HUES64 (cell line): ENCODE measurements around the gene LRRC14B.

ENCODE experiments used
- H3K27ac ChIP-seq: 2 replicates; pipeline ENCODE4 v1.7.0; 2013; ENCODE audit warnings: low read depth, low read length, inconsistent platforms
- H3K27me3 ChIP-seq: 2 replicates; pipeline ENCODE4 v1.6.1; 2013; ENCODE audit warnings: mild to moderate bottlenecking, low read length; ENCODE audit not compliant: insufficient read depth
- H3K36me3 ChIP-seq: 2 replicates; pipeline ENCODE4 v1.6.1; 2013; ENCODE audit warnings: mild to moderate bottlenecking, low read length; ENCODE audit not compliant: insufficient read depth
- H3K4me1 ChIP-seq: 2 replicates; pipeline ENCODE4 v1.6.1; 2013; ENCODE audit warnings: mild to moderate bottlenecking, low read length, moderate library complexity; ENCODE audit not compliant: insufficient read depth
- H3K4me3 ChIP-seq: 2 replicates; pipeline ENCODE4 v1.5.1; 2013; ENCODE audit warnings: mild to moderate bottlenecking, low read length, moderate library complexity
- H3K9ac ChIP-seq: 2 replicates; pipeline ENCODE4 v1.6.1; 2013; ENCODE audit warnings: mild to moderate bottlenecking, low read depth, low read length
- H3K9me3 ChIP-seq: 2 replicates; pipeline ENCODE4 v1.6.1; 2013; ENCODE audit warnings: low read depth, low read length; ENCODE audit not compliant: insufficient read depth
- WGBS: fragments of 150-250, 120-280 bp; methylation state at CpG from one replicate; pipeline ENCODE4 v1.1.7; 2013; ENCODE audit warnings: missing lambda C conversion rate; 5-methylcytosine and 5-hydroxymethylcytosine counted together

The LRRC14B gene

GRCh38 chr5:167982-168660, 23.2 kb upstream of the LRRC14B start:
- no peak overlapping the region for H3K27ac ChIP-seq
- no peaks in the 10 kb centered on the region for H3K4me1 ChIP-seq
- H3K4me3 ChIP-seq: no peak overlapping the region
- H3K9me3 ChIP-seq: no peaks in the 10 kb centered on the region
- no peak overlapping the region for H3K9ac ChIP-seq
- H3K36me3 ChIP-seq: peaks cover 39% of the 10 kb centered on the region
- 93% methylated on average over 18 of the region's 18 CpGs for WGBS
- H3K27me3 ChIP-seq: no peaks in the 10 kb centered on the region

GRCh38 chr5:169071-169727, 22.1 kb upstream of the LRRC14B start:
- Histone ChIP-seq H3K9me3 (no peaks in the 10 kb centered on the region), H3K4me1 (no peaks in the 10 kb centered on the region), H3K27me3 (no peaks in the 10 kb centered on the region), H3K36me3 (peaks cover 38% of the 10 kb centered on the region), H3K9ac (no peak overlapping the region), H3K4me3 (no peak overlapping the region), H3K27ac (no peak overlapping the region)
- 91% methylated on average over 32 of the region's 32 CpGs for WGBS

- H3K9me3 ChIP-seq: no peaks in the 10 kb centered on the region
- H3K27ac ChIP-seq: no peak overlapping the region
- no peaks in the 10 kb centered on the region for H3K27me3 ChIP-seq
- no peak overlapping the region for H3K4me3 ChIP-seq
- H3K9ac ChIP-seq: no peak overlapping the region
- H3K36me3 ChIP-seq: peaks cover 38% of the 10 kb centered on the region
- H3K4me1 ChIP-seq: no peaks in the 10 kb centered on the region
- 95% methylated on average over 12 of the region's 12 CpGs for WGBS
Observed at GRCh38 chr5:169728-170094, 21.6 kb upstream of the LRRC14B start.

DNA sequence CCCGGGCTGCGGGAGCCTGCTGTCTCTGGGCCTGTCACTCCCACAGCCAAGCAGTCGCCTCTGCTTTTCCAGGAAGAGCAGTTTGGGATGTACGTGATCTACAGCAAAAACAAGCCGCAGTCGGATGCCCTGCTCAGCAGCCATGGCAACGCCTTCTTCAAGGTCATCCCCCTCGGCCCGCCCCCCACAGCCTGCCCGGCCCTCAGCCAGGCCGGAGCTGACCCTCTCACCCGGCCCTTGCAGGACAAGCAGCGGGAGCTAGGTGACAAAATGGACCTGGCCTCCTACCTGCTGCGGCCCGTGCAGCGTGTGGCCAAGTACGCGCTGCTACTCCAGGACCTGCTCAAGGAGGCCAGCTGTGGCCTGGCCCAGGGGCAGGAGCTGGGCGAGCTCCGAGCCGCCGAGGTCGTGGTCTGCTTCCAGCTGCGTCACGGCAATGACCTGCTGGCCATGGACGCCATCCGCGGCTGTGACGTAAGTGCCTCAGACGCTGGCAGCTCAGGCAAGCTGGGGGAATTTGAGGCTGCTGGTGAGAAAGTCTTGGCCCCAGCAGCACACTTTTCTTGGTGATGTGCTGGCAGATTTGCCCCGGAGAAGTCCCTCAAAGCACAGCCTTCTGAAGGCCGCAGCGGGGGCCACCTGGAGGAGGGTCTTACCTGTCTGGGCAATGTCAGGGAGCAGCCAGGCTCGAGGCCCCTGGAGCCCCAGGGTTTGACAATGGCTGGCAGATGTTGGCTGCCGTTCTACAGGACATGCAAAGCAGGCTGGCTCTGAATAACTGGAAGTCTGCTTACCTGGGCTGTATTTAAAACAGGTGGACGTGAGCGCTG, 20.1 kb upstream of the LRRC14B start:
- Histone ChIP-seq H3K9ac (no peak overlapping the region), H3K4me1 (no peaks in the 10 kb centered on the region), H3K9me3 (no peaks in the 10 kb centered on the region), H3K36me3 (peaks cover 38% of the 10 kb centered on the region), H3K27me3 (no peaks in the 10 kb centered on the region), H3K27ac (no peak overlapping the region), H3K4me3 (no peak overlapping the region)
- WGBS: 95% methylated on average over 37 of the region's 37 CpGs

DNA sequence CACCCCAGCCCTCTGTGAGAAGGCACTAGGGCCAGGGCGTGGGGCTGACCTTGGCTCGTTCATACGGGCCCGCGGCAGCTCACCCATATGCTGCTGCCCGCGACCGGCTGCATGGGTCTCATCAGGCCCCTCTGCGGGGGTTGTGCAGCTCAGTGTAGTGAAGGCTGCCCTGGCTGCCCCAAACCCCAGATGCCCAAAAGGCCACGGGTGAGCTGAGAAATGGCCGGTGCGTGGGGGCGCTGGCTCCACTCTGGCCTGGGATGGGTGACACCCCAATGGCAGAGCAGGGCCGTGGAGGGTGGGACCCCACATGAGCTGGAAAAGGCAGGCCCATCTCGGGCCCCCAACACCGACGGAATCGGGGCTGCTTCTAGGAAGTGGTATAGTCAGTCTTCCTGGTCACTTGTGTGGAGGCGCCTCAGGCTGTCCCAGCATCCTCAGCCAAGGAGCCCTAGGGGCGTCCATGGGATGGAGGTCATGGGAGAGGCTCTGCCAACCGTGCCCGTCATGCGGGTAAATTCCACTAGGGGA, 19.4 kb upstream of the LRRC14B start:
- H3K9me3 ChIP-seq: no peaks in the 10 kb centered on the region
- H3K9ac ChIP-seq: no peak overlapping the region
- H3K27ac ChIP-seq: no peak overlapping the region
- H3K4me3 ChIP-seq: no peak overlapping the region
- H3K36me3 ChIP-seq: peaks cover 38% of the 10 kb centered on the region
- 91% methylated on average over 23 of the region's 23 CpGs for WGBS
- no peaks in the 10 kb centered on the region for H3K27me3 ChIP-seq
- no peaks in the 10 kb centered on the region for H3K4me1 ChIP-seq

DNA sequence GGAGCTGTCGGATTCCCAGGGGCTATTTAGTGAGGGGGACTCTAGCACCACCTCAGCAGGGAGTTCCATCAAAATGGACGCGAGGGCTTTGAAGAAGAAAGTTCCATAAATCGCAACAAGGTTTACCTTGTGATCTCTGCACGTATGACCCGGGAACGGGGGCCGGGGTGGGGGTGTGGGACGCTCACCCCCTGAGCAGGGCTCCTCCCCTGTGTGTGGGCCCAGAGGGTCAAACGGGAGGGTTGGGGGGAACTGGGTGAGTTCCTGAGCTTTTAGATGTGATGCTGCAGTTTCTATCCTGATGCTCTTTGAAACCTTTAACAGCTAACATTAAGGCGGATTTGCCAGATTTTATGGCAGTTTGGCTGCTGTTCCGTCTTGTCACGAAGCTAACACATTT, 18.9 kb upstream of the LRRC14B start:
- 87% methylated on average over 13 of the region's 13 CpGs for WGBS
- Histone ChIP-seq H3K4me3 (no peak overlapping the region), H3K27ac (no peak overlapping the region), H3K27me3 (no peaks in the 10 kb centered on the region), H3K36me3 (peaks cover 38% of the 10 kb centered on the region), H3K4me1 (no peaks in the 10 kb centered on the region), H3K9me3 (no peaks in the 10 kb centered on the region), H3K9ac (no peak overlapping the region)

- no peak overlapping the region for H3K27ac ChIP-seq
- H3K4me1 ChIP-seq: no peaks in the 10 kb centered on the region
- no peaks in the 10 kb centered on the region for H3K27me3 ChIP-seq
- peaks cover 38% of the 10 kb centered on the region for H3K36me3 ChIP-seq
- no peak overlapping the region for H3K4me3 ChIP-seq
- no peaks in the 10 kb centered on the region for H3K9me3 ChIP-seq
- 83% methylated on average over 17 of the region's 17 CpGs for WGBS
- H3K9ac ChIP-seq: no peak overlapping the region
Observed at GRCh38 chr5:172841-173251, 18.4 kb upstream of the LRRC14B start.

DNA sequence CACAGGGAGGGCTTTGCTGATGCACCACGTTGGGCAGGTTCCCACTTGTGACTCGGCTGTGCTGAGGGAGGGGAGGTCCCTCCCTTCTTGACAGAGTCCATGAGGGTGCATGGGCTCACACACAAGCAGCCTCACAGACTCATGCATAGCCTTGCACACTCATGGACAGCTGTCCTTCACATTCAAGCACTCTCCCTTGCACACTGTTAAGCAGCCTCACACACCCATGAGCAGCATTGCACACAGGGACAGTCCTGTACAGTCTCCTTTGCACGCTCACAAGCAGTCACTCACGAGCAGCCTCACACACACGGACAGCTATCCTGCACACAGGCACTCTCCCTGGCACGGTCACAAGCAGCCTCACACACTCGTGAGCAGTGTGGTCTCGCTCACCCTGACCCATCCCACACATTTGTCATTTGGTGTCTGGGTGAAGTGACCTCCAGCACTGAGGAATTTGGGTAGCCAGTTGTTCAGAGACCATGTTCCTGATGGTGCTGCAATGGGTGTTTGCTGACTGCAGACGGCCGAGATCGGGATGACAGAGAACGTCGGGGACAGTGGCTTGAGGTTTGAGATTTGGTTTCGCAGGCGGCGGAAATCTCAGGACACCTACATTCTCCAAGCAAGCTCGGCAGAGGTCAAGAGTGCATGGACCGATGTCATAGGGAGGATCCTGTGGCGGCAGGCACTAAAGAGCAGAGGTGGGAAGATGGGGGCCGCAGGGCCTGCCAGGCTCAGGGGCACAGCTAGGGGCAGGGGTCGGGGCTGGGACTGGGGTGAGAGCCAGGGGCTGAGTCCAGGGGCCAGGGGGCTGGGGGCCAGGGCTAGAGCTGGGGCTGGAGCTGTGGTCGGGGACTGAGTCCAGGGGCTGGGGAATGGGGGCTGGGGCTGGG, 17.7 kb upstream of the LRRC14B start:
- H3K9ac ChIP-seq: no peak overlapping the region
- H3K4me1 ChIP-seq: no peaks in the 10 kb centered on the region
- WGBS: 92% methylated on average over 21 of the region's 22 CpGs
- no peak overlapping the region for H3K27ac ChIP-seq
- no peaks in the 10 kb centered on the region for H3K27me3 ChIP-seq
- peaks cover 40% of the 10 kb centered on the region for H3K36me3 ChIP-seq
- no peaks in the 10 kb centered on the region for H3K9me3 ChIP-seq
- no peak overlapping the region for H3K4me3 ChIP-seq

DNA sequence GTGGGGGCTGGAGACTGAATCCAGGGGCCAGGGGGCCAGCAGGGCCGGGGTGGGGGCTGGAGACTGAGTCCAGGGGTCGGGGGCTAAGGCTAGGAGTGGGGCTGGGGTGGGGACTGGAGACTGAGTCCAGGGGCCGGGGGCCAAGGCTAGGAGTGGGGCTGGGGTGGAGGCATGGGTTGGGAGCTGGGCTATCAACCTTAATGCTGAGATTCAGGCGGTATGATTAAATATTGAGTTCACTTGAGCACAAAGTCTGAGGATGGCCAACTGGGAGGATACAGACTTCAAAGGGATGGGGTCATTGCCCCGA, 17.0 kb upstream of the LRRC14B start:
- H3K9ac ChIP-seq: no peak overlapping the region
- no peaks in the 10 kb centered on the region for H3K4me1 ChIP-seq
- H3K27me3 ChIP-seq: no peaks in the 10 kb centered on the region
- WGBS: 94% methylated on average over 5 of the region's 5 CpGs
- H3K27ac ChIP-seq: no peak overlapping the region
- peaks cover 46% of the 10 kb centered on the region for H3K36me3 ChIP-seq
- no peak overlapping the region for H3K4me3 ChIP-seq
- H3K9me3 ChIP-seq: no peaks in the 10 kb centered on the region

DNA sequence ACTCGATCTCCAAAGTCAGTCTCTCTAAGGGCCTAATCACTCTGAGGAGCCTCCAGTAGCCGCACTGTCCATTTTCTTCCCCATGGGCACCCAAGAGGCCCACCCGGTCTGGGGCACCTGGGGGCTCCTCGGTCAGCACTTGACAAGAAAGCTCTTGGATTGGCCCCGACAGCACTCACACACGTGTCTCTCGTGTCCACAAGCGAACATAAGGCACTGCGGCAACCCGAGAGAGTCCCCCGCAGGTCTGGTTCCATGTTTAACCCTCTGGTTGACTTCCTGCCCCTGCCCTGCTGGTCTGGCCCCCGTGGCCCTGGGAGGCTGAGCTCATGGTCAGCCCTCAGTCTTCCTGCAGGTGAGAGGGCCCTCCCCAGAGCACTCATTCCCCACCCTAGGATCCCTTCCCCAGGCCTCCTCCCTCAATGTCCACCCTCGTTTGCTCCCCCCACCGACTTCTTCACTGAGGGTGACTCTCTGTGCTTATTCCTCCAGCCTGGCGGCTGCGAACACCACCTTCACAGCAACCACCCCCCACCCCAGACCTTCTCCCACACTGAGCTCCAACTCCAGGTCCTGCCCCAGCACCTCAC, 16.3 kb upstream of the LRRC14B start:
- Histone ChIP-seq H3K4me3 (no peak overlapping the region), H3K27me3 (no peaks in the 10 kb centered on the region), H3K4me1 (no peaks in the 10 kb centered on the region; the same call in 1 of the 2 replicates), H3K9ac (no peak overlapping the region), H3K27ac (no peak overlapping the region), H3K36me3 (peaks cover 50% of the 10 kb centered on the region), H3K9me3 (no peaks in the 10 kb centered on the region)
- 94% methylated on average over 16 of the region's 16 CpGs for whole genome bisulfite sequencing
